Measurements from ENCODE around the gene GREB1L.

DNA sequence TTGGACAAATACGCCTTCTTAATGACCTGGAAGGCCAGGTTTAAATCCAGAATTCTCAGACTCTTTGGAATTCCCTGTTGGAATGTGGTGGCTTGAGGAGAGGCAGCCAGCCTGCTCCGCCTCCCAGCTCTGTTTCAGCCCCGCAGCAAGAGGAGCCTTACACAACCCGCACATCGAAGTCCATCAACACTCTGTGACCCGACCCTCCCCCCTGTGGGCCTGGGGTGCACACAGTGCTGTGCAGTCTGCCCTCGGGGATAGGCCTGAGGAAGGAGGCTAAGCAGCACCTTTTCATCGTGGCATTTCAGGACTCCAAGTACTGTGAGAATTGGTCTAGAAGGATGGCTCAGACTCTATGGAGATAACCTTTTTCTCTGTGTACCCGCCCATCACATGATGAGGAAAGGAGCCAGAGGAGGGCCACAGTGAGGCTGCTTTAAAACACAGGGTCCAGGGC lies 73.7 kb downstream of the GREB1L start:
- TF ChIP-seq, protein P1, sequence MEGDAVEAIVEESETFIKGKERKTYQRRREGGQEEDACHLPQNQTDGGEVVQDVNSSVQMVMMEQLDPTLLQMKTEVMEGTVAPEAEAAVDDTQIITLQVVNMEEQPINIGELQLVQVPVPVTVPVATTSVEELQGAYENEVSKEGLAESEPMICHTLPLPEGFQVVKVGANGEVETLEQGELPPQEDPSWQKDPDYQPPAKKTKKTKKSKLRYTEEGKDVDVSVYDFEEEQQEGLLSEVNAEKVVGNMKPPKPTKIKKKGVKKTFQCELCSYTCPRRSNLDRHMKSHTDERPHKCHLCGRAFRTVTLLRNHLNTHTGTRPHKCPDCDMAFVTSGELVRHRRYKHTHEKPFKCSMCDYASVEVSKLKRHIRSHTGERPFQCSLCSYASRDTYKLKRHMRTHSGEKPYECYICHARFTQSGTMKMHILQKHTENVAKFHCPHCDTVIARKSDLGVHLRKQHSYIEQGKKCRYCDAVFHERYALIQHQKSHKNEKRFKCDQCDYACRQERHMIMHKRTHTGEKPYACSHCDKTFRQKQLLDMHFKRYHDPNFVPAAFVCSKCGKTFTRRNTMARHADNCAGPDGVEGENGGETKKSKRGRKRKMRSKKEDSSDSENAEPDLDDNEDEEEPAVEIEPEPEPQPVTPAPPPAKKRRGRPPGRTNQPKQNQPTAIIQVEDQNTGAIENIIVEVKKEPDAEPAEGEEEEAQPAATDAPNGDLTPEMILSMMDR (IDR thresholded peaks at IDR 0.05) = no peak
- TF ChIP-seq EP300 (IDR thresholded peaks at IDR 0.05) (no peak), POLR2A (IDR thresholded peaks at IDR 0.05) (no peak)

Measured in tibial nerve (tissue), 4 donors.